Measurements from ENCODE around the gene PLEK2.
"Not testable (repeated sequence)": the region's sequence is repeated elsewhere in the genome, so short reads cannot be mapped to it uniquely, and the experiment has no call there.

DNA sequence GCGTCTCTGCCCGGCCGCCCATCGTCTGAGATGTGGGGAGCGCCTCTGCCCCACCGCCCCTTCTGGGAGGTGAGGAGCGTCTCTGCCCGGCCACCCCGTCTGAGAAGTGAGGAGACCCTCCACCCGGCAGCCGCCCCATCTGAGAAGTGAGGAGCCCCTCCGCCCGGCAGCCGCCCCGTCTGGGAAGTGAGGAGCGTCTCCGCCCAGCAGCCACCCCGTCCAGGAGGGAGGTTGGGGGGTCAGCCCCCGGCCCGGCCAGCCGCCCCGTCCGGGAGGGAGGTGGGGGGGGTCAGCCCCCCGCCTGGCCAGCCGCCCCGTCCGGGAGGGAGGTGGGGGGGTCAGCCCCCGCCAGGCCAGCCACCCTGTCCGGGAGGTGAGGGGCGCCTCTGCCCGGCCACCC lies 70.7 kb downstream of the PLEK2 start:
- not testable (repeated sequence) for TF ChIP-seq ZFP3 (CRISPR knock-in tag; IDR thresholded peaks at IDR 0.05); ARNTL (CRISPR knock-in tag; IDR thresholded peaks at IDR 0.05; ENCODE audit: borderline replicate concordance, low read depth); GLIS3 (CRISPR knock-in tag; IDR thresholded peaks at IDR 0.05); ZC3H10 (CRISPR knock-in tag; IDR thresholded peaks at IDR 0.05); PPARA (CRISPR knock-in tag; IDR thresholded peaks at IDR 0.05; ENCODE audit: borderline replicate concordance); BACH2 (CRISPR knock-in tag; IDR thresholded peaks at IDR 0.05; ENCODE audit: borderline replicate concordance); RARB (CRISPR knock-in tag; IDR thresholded peaks at IDR 0.05); ZNF8 (CRISPR knock-in tag; IDR thresholded peaks at IDR 0.05); SNAI2 (CRISPR knock-in tag; IDR thresholded peaks at IDR 0.05); TOX (CRISPR knock-in tag; IDR thresholded peaks at IDR 0.05; ENCODE audit: borderline replicate concordance)
- TF ChIP-seq, protein P1, sequence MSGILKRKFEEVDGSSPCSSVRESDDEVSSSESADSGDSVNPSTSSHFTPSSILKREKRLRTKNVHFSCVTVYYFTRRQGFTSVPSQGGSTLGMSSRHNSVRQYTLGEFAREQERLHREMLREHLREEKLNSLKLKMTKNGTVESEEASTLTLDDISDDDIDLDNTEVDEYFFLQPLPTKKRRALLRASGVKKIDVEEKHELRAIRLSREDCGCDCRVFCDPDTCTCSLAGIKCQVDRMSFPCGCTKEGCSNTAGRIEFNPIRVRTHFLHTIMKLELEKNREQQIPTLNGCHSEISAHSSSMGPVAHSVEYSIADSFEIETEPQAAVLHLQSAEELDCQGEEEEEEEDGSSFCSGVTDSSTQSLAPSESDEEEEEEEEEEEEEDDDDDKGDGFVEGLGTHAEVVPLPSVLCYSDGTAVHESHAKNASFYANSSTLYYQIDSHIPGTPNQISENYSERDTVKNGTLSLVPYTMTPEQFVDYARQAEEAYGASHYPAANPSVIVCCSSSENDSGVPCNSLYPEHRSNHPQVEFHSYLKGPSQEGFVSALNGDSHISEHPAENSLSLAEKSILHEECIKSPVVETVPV (CRISPR knock-in tag; IDR thresholded peaks at IDR 0.05), result not testable (repeated sequence)
- TF ChIP-seq, protein P2, sequence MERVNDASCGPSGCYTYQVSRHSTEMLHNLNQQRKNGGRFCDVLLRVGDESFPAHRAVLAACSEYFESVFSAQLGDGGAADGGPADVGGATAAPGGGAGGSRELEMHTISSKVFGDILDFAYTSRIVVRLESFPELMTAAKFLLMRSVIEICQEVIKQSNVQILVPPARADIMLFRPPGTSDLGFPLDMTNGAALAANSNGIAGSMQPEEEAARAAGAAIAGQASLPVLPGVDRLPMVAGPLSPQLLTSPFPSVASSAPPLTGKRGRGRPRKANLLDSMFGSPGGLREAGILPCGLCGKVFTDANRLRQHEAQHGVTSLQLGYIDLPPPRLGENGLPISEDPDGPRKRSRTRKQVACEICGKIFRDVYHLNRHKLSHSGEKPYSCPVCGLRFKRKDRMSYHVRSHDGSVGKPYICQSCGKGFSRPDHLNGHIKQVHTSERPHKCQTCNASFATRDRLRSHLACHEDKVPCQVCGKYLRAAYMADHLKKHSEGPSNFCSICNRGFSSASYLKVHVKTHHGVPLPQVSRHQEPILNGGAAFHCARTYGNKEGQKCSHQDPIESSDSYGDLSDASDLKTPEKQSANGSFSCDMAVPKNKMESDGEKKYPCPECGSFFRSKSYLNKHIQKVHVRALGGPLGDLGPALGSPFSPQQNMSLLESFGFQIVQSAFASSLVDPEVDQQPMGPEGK (CRISPR knock-in tag; IDR thresholded peaks at IDR 0.05; ENCODE audit: borderline replicate concordance), result not testable (repeated sequence)
- TF ChIP-seq, protein P3, sequence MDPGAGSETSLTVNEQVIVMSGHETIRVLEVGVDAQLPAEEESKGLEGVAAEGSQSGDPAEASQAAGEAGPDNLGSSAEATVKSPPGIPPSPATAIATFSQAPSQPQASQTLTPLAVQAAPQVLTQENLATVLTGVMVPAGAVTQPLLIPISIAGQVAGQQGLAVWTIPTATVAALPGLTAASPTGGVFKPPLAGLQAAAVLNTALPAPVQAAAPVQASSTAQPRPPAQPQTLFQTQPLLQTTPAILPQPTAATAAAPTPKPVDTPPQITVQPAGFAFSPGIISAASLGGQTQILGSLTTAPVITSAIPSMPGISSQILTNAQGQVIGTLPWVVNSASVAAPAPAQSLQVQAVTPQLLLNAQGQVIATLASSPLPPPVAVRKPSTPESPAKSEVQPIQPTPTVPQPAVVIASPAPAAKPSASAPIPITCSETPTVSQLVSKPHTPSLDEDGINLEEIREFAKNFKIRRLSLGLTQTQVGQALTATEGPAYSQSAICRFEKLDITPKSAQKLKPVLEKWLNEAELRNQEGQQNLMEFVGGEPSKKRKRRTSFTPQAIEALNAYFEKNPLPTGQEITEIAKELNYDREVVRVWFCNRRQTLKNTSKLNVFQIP (CRISPR knock-in tag; IDR thresholded peaks at IDR 0.05; ENCODE audit: borderline replicate concordance, low read depth), result not testable (repeated sequence)
- TF ChIP-seq, protein P4, sequence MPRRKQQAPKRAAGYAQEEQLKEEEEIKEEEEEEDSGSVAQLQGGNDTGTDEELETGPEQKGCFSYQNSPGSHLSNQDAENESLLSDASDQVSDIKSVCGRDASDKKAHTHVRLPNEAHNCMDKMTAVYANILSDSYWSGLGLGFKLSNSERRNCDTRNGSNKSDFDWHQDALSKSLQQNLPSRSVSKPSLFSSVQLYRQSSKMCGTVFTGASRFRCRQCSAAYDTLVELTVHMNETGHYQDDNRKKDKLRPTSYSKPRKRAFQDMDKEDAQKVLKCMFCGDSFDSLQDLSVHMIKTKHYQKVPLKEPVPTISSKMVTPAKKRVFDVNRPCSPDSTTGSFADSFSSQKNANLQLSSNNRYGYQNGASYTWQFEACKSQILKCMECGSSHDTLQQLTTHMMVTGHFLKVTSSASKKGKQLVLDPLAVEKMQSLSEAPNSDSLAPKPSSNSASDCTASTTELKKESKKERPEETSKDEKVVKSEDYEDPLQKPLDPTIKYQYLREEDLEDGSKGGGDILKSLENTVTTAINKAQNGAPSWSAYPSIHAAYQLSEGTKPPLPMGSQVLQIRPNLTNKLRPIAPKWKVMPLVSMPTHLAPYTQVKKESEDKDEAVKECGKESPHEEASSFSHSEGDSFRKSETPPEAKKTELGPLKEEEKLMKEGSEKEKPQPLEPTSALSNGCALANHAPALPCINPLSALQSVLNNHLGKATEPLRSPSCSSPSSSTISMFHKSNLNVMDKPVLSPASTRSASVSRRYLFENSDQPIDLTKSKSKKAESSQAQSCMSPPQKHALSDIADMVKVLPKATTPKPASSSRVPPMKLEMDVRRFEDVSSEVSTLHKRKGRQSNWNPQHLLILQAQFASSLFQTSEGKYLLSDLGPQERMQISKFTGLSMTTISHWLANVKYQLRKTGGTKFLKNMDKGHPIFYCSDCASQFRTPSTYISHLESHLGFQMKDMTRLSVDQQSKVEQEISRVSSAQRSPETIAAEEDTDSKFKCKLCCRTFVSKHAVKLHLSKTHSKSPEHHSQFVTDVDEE (CRISPR knock-in tag; IDR thresholded peaks at IDR 0.05), result not testable (repeated sequence)
